ENCODE measurements around the gene ITCH.
A peak's percentile ranks its signal among the peaks of the same experiment; 100 is the strongest.

The ITCH gene

DNA sequence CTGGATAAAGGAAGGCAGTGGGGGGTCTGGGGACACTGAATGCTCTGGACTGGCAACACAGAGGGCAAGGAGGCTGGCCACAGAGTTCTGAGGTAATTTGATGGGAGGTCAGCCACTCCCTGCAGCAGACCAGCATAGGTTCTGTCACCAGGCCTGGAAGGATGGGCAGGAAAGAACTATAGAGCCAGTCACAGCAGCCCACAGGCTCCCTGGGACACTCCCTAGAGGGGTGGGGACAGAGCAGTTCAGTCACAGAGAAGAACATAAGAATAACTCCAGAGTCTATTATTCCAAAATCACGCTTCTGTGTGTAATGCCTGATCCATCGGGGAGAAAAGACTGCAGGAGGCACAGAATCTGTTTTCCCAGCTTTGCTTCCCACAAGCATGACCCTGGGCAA, 172.8 kb downstream of the ITCH start:
- DNase-seq: no peak

DNA sequence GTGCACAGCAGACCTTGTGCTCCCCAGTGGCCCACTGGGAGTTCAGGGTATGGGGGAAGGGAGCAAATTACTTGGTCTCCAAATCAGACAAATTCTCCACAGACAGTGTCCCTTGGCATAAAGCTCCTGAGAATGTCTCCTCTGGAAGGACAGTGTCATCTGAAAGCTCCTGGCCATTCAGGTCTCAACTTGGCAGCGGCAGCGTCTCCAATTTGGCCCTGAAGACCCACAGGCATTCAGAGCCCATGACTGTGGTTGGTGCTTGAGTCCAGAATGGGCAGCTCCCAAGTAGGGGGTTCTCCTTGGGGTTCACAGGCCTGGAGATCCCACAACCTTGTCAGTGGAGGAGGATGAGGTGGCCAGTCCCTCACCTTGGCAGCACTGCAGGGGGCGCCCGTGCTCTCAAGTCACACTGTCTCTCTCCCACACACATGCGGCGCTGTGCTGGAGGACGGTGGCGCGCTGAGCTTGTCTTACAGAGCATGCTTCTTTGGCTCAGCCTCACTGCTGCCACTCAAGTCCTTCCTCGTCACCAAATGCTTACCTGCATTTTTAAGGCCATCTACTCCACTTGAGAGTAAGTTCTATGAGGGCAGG, 173.8 kb downstream of the ITCH start:
- DNase-seq: peak; percentile 45 to 52

GRCh38 chr20:34537651-34538050, 174.6 kb downstream of the ITCH start:
- no peak for DNase-seq

- peak; percentile 49 to 52 for DNase-seq
Observed at GRCh38 chr20:34538671-34539123, 175.6 kb downstream of the ITCH start.

GRCh38 chr20:34539756-34540155, 176.7 kb downstream of the ITCH start:
- no peak for DNase-seq

DNA sequence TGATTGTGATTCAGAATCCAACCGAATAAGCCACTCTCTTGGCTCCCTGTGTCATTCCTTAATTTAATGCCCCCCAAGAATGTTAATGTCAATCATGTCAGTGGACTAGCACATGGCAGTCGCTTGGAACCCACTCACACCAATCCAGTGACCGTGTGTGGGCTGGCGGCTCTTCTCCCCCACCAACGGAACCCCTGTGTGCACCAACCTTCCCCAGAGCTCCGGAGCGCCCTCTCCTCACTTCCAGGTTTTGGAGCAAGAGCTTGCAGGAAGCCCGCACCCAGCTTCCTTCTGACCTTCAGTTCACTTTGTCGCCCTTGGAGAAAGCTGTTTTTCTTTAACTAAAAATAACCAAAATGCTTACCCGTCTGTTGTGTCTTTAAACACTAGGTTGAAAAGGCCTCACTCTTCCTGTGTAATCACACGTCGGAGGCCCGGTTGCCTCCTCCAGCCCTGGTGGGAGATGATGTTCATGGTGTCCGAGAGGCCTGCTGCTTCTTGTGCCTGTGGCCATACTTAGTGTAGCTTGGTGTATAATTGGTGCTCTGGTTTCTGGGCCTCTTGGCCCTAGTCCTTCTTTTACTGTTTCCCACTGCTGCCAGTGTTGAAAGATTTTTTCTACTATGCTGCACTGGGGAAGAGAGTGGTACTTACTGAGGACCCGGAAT, 177.7 kb downstream of the ITCH start:
- DNase-seq: no peak

DNA sequence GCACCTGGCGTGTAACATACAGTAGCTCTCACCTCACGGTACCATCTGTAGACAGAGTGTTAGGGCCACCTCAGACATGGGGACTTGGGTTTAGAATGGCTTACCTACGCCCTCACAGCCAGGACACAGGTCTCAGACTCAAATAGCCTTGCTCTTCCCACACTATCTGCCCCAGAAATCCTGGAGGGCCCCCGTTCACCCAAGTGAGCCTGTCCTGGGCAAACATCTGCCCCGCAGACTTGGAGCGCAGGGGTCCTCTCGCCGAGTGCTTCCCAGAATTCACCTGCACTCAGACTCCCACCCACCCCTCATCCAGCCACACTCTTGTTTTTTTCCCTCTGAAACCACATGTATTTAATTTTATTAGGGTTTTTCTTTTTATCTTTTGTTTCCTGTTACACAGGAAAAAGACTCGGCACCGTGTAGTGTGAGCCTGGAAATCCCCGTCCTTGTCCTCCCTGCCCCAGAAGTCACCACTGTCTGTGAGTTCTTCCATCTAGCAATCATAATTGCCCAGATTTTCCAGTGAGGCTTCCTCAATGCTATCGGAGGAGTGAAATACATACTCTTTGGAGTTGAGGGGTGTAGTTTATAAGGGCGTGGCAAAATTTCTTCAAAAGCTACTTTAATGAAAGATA, 178.3 kb downstream of the ITCH start:
- peak in 1 of 2 experiments; percentile 22 for DNase-seq

DNA sequence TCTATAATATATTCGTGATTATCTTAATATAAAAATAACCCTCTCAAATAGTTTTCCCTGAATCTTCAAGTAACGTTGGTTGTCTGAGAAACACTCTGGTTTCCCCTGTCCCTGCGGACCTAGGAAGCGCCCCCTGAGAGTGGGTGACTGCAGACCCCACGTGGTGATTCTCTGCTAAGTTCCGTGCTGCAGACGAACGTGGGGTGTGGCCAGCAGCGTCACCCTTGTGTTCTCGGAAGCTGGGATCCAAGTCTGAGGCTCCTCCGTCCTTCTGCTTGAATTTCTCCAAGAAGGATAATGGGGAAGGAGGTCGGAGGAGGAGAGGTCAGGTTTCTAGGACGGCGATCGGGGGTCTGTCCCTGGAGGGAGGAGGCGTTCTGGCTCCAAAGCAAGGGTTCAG, 178.8 kb downstream of the ITCH start:
- no peak for DNase-seq

DNA sequence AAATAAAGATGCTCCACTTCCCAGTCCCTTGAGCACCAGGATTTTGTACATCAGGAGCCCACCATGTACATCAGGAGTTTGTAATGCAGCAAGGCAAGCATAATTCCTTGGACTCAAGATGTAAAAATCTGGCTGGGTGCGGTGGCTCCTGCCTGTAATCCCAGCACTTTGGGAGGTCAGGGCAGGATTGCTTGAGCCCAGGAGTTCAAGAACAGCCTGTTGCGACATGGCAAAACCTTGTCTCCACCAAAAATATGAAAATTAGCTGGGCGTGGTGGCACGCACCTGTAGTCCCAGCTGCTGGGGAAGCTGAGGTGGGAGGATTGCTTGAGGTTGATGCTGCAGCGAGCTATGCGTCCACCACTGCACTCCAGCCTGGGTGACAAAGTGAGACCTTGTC, 179.4 kb downstream of the ITCH start:
- no peak for DNase-seq

- no peak for DNase-seq
Observed at GRCh38 chr20:34543463-34544056, 180.5 kb downstream of the ITCH start.

DNA sequence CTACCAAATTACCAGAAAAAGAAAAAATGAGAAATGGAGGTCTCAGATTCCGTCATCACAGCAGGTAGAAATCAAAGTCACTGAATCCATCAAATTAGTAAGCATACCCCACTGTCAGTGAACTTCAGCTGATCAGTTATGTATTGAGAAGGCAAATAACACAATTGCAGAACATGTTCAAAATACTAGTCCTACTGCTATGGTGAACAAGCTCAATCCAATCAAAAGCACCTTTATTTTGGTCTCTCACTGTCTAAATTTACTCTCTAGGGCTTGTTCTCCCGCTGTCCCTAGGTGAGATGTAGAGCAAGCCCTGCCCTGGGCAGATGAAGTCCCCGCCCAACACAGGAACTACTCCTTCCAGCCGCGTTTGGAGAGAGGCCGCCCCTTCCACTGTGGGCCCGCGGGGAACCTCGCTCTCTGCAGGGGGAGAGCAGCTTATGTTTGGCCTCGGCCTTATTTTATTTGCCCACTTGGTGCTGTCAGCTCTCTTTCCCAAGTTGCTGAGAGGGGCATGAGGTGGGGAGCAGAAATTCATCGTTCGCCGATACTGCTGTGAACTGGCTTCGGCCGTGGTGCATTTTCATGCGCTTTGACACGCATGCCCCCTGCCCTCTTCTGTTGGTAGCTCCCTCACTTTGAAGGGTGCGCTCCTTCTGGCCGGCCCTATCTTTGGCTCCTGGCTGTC, 181.2 kb downstream of the ITCH start:
- DNase-seq: peak; percentile 15 to 20

GRCh38 chr20:34546751-34547181, 183.7 kb downstream of the ITCH start:
- no peak for DNase-seq

DNA sequence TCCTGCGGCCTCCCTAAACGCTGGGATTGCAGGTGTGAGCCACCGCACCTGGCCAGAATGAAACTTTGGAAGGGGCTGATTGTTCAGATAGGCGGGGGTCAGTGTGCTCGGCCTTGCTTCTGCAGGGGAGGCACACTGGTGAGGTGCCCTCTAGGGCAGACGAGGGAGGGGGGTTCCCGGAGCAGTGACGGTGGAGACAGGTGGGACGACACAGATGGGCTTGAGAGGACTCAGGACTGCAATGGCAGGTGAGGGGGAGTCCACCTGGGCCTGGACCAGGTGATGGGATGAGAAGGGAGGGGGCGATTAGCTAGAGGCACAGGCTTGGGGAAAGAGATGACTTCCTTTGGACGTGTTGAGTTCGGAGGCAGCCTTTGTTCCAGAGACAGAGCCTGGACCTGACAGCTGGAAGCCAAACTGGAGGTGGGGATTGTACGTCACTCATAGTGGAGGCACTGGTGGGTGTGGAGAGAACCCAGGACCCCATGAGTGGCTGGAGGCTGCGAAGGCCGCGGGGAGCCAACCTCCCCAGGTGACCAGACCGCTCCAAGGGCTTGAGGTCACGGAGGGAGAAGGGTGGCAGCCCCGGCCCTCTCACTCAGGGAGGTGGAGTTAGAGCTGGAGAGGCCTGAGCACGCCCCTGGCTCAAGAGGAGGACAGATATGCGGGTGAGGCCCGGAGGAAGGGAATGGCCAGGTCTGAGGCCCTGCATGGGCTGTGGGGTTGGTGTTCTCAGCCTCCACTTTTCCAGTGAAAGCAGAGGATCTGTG, 185.0 kb downstream of the ITCH start:
- DNase-seq: no peak

DNA sequence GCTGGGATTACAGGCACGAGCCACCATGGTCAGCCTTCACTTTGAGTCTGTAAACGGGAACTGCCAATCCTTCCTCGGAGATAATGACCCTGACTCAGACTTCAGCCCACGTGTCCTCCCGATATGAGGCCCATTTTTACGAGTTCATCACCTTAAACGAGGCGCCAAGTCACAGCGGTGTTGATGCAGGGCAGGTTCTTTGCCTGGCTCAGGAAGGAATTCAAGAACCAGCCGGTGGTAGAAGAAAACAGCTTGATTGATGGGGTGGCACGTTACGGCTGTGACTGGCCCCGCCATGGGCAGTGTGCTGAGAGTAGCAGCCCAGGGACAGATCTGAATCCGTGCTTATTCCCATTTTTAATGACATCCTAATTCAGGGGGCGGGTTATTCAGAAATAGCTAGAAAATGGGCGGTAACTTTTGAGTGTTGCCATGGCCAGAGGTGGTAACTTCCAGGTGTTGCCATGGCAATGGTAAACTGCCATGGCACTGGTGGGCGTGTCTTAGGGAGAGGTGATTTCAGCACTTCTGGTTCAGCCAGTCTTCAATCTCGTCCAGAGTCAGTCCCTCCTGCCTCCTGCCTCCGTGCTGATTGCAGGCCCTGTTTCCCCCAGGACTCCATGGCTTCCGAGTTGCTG, 186.3 kb downstream of the ITCH start:
- no peak for DNase-seq

- no peak for DNase-seq
Observed at GRCh38 chr20:34549929-34550305, 186.8 kb downstream of the ITCH start.

- no peak for DNase-seq
Observed at GRCh38 chr20:34552569-34552968, 189.5 kb downstream of the ITCH start.

DNA sequence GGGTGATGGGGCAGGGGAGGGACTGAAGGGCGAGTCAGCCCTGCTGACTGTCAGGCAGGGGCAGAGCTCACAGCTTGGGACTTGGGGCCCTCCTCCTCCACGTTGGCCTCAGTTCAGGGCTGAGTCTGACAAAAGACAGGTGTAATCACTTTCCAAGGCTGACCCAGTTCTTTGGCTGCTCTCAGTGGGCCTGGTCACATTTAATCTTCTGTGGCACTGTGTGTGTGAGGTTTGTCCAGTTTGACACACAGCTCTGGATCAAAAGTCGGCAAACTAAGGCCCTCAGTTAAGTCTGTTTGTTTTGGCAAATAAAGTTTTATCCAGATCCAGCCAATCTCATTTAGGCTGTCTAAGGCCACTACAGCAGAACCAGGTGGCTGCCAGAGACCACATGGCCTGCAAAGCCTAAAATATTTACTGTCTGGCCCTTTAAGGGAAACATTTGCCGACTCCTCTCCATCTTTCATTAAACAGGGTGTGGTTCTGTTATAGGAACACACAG, 190.3 kb downstream of the ITCH start:
- no peak for DNase-seq

- DNase-seq: no peak
Observed at GRCh38 chr20:34557936-34558319, 194.9 kb downstream of the ITCH start.

DNA sequence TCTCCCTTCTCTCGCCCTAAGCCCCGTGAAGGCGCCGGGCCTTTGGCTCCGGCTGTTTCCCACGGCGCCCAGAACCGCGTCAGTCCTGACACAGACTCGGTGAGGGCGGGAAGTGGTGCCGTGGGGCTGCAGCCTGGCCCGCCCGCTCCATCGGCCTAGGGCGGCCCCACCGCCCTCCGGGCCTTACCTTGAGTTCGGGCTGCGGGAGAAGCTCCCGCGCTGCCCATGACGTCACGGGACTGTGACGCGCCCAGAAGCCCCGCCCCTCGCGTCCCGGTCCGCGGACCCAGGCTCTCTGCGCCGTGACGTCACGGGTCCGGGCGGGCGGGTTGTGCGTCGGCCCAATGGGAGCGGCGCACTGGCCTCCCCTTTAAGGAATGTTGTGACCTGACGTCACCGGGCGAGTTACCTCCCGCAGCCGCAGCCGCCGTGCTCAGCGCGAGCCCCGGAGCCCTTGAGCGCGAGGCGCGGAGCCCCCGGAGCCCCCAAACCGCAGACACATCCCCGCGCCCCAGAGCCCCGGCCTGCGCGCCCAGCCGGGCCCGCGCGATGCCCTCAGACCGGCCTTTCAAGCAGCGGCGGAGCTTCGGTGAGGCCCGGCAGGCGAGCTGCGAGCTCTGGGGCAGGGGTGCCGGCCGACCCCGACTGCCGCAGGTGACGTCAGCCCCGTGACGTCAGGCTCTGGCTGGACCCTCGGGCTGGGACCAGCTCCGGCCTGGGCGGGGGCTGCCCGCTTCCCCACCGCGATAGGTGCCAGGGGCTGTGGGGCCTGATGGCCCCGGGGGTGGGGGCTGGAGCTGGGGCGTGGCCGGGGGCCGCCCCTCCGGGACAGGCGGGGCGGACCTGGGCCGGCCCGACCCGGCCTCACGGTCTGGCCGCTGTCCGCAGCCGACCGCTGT, 195.5 kb downstream of the ITCH start, which contains the start of gene MAP1LC3A:
MAP1LC3A (plus strand) TSS at position 399 of the 899 bp plus-strand sequence; CDS start at position 550, 151 bp downstream.
- peak; percentile 92 to 93 for DNase-seq

- no peak for DNase-seq
Observed at GRCh38 chr20:34559311-34560140, 196.5 kb downstream of the ITCH start.

Data from stimulated activated CD4-positive, alpha-beta T cell treated with anti-CD3 and anti-CD28 coated beads, Interleukin-4, amount 100 ng/mL, for 4 hours (primary cell).